Keratinocyte (primary cell): ENCODE results near the gene KRTAP5-2.
"Not testable (repeated sequence)": the region's sequence is repeated elsewhere in the genome, so short reads cannot be mapped to it uniquely, and the experiment has no call there.

Experiments used
- CTCF ChIP-seq, 3 experiments: IDR thresholded peaks in 1 of 3; conservative IDR thresholded peaks in 1 of 3; optimal IDR thresholded peaks in 1 of 3; 2 replicates in 2 of 3; 3 replicates in 1 of 3; pipeline versions ENCODE3 to v1.5.1; 2011; ENCODE audit warnings: low read length in 3 of 3, mild to moderate bottlenecking in 3 of 3, moderate library complexity in 2 of 3, control low read depth in 1 of 3, inconsistent platforms in 1 of 3; ENCODE audit not compliant: insufficient read depth in 2 of 3; ENCODE audit errors: extremely low read depth in 1 of 3
- EZH2 ChIP-seq: IDR thresholded peaks from one replicate; pipeline ENCODE4 v1.6.1; 2012; ENCODE audit warnings: inconsistent platforms, mild to moderate bottlenecking, low read length, moderate library complexity

GRCh38 chr11:1589191-1589963, 8.7 kb downstream of the KRTAP5-2 start:
- TF ChIP-seq CTCF (optimal IDR thresholded peaks at IDR 0.05 in 1 of 3, IDR thresholded peaks at IDR 0.05 in 1 of 3, conservative IDR thresholded peaks at IDR 0.05 in 1 of 3; ENCODE audit: extremely low read depth in 1 of 3, insufficient read depth in 2 of 3, low read length in 3 of 3); EZH2: not testable (repeated sequence)
